GM18520 (cell line): ENCODE measurements around the gene SPACDR.
"Not testable (repeated sequence)": the region's sequence is repeated elsewhere in the genome, so short reads cannot be mapped to it uniquely, and the experiment has no call there.

ENCODE experiments used
- ATAC-seq: cut with Tn5 transposase; IDR thresholded peaks from one replicate; pipeline ENCODE4 v1.9.1; 2021; ENCODE audit not compliant: unreplicated experiment

The SPACDR gene

GRCh38 chr7:100466653-100467605, 2.9 kb upstream of the SPACDR start:
- ATAC-seq: no peak

GRCh38 chr7:100465702-100466311, 1.7 kb upstream of the SPACDR start:
- ATAC-seq: no peak

- no peak for ATAC-seq
Measured at GRCh38 chr7:100465299-100465698, 1.2 kb upstream of the SPACDR start.

DNA sequence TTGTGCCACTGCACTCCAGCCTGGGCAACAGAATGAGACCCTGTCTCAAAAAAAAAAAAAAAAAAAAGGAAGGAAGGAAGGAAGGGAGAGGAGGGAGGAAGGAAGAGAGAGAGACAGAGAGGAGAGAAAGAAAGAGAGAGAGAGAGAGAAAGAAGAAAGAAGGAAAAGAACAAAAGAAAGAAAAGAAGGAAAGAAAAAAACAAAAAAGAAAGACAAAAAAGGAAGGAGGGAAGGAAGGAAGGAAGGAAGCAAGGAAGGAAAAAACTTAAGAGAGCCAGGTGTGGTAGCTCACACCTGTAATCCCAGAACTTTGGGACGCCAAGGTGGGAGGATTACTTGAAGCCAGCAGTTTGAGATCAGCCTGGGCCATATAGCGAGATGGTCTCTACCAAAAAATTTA, 731 bp upstream of the SPACDR start:
- no peak for ATAC-seq

DNA sequence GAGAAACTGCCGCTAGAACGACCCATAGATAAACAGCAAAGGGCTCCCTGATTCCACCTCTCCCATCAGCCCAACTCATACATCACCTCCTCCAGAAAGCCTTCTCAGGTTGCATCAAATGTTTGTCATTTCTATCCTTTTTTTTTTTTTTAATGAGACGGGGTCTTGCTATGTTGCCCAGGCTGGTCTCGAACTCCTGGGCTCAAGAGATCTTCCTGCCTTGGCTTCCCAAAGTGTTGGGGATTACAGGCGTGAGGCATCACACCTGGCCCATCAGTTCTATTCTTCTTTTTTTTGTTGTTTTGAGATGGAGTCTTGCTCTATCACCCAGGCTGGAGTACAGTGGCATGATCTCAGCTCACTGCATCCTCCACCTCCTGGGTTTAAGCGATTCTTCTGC, 7.0 kb downstream of the SPACDR start:
- no peak for ATAC-seq

GRCh38 chr7:100456562-100456961, 7.5 kb downstream of the SPACDR start:
- ATAC-seq: no peak

- no peak for ATAC-seq
Measured at GRCh38 chr7:100455206-100455605, 8.9 kb downstream of the SPACDR start.

DNA sequence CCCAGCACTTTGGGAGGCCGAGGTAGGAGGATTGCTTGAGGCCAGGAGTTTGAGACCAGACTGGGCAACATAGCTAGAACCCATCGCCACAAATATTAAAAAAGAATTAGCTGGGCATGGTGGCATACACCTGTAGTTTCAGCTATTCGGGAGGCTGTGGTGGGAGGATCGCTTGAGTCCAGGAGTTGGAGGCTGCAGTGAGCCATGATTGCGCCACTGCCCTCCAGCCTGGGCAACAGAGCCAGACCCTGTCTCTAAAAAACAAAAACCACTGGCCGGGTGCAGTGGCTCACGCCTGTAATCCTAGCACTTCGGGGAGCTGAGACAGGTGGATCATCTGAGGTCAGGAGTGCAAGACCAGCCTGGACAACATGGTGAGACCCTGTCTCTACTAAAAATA, 10.2 kb downstream of the SPACDR start:
- ATAC-seq: not testable (repeated sequence)

DNA sequence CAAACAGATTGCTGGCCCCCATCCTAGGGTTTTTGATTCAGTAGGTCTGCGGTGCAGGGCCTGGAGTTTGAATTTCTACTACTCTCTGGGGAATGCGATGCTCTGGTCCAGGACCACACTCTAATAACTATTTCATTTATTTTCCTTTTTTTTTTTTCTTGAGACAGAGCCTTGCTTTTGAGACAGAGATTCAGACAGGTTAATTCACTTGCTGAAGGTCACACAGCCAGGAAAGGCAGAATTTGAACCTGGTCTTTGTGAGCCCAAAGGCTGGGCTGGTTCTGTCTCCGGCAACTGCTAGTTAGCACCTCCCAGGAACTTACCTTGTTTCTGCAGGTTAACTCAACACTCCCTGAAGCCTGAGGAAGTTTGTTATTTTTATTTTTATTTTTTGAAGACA, 11.5 kb downstream of the SPACDR start:
- ATAC-seq: no peak

DNA sequence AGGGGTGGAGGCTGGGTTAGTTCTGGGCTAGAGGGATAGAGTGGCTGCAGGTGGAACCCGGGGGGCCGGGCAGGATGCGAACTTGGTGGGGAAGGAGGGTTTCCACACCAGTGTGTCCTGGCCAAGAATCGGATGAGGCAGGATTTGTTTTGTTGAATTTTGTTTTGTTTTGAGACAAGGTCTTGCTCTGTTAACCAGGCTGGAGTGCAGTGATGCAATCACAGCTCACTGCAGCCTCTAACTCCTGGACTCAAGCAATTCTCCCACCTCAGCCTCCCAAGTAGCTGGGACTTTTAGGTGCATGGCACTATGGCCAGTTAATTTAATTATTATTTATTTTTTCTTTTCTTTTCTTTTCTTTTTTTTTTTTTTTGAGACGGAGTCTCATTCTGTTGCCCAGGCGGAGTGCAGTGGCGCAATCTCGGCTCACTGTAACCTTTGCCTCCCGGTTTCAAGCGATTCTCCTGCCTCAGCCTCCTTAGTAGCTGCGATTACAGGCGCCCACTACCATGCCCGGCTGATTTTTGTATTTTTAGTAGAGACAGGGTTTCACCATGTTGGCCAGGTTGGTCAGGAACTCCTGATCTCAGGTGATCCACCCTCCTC, 14.8 kb downstream of the SPACDR start:
- ATAC-seq: no peak

- not testable (repeated sequence) for ATAC-seq
Measured at GRCh38 chr7:100447363-100447762, 16.7 kb downstream of the SPACDR start.

- no peak for ATAC-seq
Measured at GRCh38 chr7:100446040-100446439, 18.0 kb downstream of the SPACDR start.

- ATAC-seq: no peak
Measured at GRCh38 chr7:100444311-100445278, 19.5 kb downstream of the SPACDR start.

DNA sequence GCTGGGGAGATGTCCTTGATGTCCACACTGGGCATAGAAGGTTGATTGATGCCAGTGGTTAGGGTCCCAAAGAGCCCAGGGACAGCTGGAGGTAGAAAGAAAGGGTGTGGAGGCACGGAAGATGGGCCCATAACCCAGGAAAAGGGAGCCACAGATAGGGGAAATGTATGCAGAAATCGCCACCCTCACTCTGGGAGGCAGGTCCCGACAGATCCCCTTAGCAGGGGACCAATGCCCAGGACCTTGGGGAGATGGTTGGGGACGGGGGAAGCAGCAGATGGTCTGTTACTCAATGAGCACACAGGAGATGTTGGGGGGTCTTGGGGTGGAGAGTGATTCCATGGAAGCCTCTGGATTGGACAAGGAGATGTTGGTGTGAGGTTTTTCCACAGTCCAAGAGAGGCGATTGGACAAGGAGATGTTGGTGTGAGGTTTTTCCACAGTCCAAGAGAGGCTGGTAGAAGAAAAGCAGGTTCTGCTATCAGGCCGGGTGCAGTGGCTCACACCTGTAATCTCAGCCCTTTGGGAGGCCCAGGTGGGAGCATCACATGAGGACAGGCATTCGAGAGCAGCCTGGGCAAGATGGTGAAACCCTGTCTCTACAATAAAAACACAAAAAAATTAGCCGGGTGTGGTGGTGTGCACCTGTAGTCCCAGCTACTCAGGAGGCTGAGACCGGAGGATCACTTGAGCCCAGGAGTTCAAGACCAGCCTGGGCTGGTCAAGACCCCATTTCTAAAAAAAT, 20.8 kb downstream of the SPACDR start:
- ATAC-seq: no peak

DNA sequence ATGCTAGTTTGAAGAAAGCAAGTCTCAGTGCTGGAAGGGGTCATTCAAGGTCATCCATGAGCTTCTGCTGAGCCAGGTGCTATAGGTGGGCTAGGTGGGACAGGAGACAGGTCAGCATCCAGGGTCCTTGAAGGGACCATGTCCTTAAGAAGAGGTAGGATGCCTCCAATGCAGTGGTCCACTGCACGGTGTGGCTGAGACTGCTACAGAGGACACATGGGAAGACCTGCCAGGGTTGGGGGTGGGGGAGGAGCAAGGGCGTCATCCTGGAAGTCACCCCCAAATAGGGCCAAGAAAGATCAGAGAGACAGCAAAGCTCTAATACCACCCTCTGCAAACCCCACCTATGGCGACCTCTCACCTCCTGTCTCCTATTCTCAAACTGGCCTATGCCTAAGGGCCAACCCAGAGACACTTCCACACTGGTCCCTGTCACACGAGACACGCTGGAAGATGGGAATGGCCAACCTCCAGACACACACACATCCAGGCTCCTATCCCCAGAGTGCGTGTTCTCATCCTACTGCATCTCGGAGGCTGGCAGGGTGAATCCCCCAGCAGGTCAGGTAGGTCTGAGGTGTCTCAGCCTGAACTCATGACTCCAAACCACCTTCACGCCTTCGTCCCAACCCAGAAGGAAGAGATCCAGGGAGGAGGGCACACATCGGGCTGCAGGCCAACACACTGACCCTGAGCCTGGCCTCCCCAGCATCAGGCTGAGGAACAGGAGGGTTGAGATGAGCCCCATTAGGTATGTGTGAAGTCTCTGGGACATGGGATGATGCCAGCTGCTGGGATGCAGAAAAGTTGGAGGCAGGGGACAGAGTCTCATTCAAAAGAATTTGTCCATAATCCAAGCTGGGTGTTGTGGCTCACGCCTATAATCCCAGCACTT, 22.2 kb downstream of the SPACDR start:
- no peak for ATAC-seq

- not testable (repeated sequence) for ATAC-seq
Measured at GRCh38 chr7:100439244-100439643, 24.8 kb downstream of the SPACDR start.

- ATAC-seq: not testable (repeated sequence)
Measured at GRCh38 chr7:100438731-100439130, 25.3 kb downstream of the SPACDR start.

GRCh38 chr7:100438172-100438571, 25.9 kb downstream of the SPACDR start:
- ATAC-seq: no peak
